Chondrocyte (in vitro differentiated cells): Measurements from ENCODE around the gene PIP4K2B. TPM values are rescaled to one million over a fixed set of nuclear protein-coding genes. Genes with fewer than 3 reads are reported as not detected.

ENCODE experiments used
- DNase-seq: peaks from one replicate; pipeline ENCODE4 v3.0.0; 2021; ENCODE audit warnings: mixed read lengths, low spot score
- H3K27ac Mint-ChIP-seq: one replicate; pipeline ENCODE4 v1.8.0; 2021; ENCODE audit warnings: mild to moderate bottlenecking, moderate library complexity, mixed read lengths; ENCODE audit not compliant: unreplicated experiment
- H3K27me3 Mint-ChIP-seq: 2 replicates; pipeline ENCODE4 v1.8.0; 2021; ENCODE audit warnings: low read depth, mixed read lengths
- H3K36me3 Mint-ChIP-seq: 2 replicates; pipeline ENCODE4 v1.8.0; 2021; ENCODE audit warnings: low read depth, mixed read lengths
- H3K4me1 Mint-ChIP-seq: 2 replicates; pipeline ENCODE4 v1.8.0; 2021; ENCODE audit warnings: low read depth, mild to moderate bottlenecking, mixed read lengths
- H3K4me3 Mint-ChIP-seq: one replicate; pipeline ENCODE4 v1.8.0; 2021; ENCODE audit warnings: mild to moderate bottlenecking, moderate library complexity, mixed read lengths; ENCODE audit not compliant: unreplicated experiment
- H3K9me3 Mint-ChIP-seq: 2 replicates; pipeline ENCODE4 v1.8.0; 2021; ENCODE audit warnings: low read depth, mixed read lengths
- total RNA-seq: library from RNA; stranded (reverse); gene quantifications from 3 replicates; pipeline ENCODE4 v1.2.1, GENCODE V29; 2021
- TF ChIP-seq, protein P1 (sequence below): fragments of 200-600 bp; sonication (generic); IDR thresholded peaks from 2 replicates; pipeline ENCODE4 v1.5.0; 2021; ENCODE audit warnings: antibody characterized with exemption, mild to moderate bottlenecking, moderate library complexity

Gene PIP4K2B
- total RNA-seq, 1 donor from 2014 or later: 58.7 TPM

DNA sequence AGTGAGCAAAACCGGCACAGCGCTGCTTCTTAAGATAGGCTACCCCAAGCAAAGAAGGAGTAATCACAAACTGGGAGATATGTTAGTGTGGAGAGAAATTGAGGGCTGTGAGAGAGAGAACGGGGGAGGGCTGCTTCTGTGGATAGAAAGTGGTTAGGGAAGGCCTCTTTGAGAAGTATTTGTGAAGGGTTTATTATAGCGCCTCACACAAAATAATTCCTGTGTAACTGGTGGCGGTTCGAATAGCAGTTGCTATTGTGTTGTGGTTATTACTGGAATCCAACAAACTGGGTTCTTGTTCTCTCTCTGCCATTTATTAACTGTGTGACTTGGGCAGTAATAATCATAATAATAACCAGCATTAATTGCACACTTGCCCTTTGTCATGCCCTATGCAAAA is 78.4 kb downstream of the PIP4K2B start:
- no peaks in the 10 kb centered on the region for H3K27me3 Mint-ChIP-seq
- TF ChIP-seq, protein P1, sequence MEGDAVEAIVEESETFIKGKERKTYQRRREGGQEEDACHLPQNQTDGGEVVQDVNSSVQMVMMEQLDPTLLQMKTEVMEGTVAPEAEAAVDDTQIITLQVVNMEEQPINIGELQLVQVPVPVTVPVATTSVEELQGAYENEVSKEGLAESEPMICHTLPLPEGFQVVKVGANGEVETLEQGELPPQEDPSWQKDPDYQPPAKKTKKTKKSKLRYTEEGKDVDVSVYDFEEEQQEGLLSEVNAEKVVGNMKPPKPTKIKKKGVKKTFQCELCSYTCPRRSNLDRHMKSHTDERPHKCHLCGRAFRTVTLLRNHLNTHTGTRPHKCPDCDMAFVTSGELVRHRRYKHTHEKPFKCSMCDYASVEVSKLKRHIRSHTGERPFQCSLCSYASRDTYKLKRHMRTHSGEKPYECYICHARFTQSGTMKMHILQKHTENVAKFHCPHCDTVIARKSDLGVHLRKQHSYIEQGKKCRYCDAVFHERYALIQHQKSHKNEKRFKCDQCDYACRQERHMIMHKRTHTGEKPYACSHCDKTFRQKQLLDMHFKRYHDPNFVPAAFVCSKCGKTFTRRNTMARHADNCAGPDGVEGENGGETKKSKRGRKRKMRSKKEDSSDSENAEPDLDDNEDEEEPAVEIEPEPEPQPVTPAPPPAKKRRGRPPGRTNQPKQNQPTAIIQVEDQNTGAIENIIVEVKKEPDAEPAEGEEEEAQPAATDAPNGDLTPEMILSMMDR: no peak
- H3K4me3 Mint-ChIP-seq: no peak overlapping the region
- H3K9me3 Mint-ChIP-seq: no peaks in the 10 kb centered on the region
- DNase-seq: no peak
- no peak overlapping the region for H3K27ac Mint-ChIP-seq
- peaks cover 5% of the 10 kb centered on the region for H3K36me3 Mint-ChIP-seq
- peaks cover 7% of the 10 kb centered on the region for H3K4me1 Mint-ChIP-seq

DNA sequence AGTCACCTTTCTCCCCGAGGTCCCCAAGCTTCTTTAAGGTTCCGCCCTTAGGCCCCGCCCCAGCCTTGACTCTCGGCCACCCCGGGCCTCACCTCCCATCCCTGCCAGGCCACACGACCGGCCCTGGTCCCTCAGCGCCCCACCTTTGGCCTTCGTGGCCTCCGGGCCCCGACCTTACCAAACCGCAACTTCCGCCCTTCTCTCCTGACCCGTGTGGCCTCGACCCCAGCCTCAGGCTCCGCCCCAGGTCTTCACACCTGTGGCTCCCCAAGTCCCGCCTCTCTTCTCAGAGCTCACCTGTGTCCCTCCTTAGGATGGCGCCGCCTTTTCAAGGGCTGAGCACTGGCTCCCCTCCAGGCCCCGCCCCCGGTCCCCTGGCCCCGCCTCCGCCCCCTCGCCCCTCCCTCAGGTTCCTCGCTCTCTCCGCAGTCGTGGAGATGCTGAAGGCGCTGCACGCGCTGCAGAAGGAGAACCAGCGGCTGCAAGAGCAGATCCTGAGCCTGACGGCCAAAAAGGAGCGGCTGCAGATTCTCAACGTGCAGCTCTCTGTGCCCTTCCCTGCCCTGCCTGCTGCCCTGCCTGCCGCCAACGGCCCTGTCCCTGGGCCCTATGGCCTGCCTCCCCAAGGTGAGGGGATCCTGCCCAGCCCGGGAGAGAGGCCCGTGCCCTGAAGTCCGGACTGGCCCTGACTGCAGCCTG is 79.3 kb downstream of the PIP4K2B start:
- Mint-ChIP-seq H3K36me3 (peaks cover 7% of the 10 kb centered on the region), H3K4me1 (peaks cover 7% of the 10 kb centered on the region), H3K9me3 (no peaks in the 10 kb centered on the region), H3K4me3 (no peak overlapping the region), H3K27ac (no peak overlapping the region), H3K27me3 (no peaks in the 10 kb centered on the region)
- peak; percentile 89 for DNase-seq
- TF ChIP-seq, protein P1: no peak

DNA sequence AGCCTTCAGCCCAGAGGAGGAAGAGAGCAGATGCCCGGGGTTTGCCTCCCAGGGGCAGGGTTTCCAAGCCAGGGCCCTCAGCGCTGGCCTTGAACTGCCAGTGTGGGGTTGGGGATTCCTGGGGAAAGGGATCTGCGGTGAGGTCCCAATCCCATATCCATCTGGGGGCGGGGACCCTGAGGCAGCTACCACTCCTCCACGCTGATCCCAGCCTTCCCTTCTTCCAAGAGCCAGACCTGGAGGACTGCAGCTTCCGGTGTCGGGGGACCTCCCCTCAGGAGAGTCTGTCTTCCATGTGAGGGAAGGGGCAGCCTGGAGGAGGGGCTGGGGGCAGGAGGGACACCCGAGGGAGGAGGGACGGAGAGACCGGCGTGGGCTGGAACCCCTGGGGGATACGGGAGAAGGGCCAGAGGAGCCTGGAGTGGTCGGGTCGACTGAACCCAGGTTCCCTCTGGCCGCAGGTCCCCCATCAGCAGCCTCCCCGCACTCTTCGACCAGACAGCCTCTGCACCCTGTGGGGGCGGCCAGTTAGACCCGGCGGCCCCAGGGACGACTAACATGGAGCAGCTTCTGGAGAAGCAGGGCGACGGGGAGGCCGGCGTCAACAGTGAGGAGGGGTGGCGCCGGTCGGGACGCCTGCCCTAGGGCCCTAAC is 79.9 kb downstream of the PIP4K2B start:
- DNase-seq: no peak
- TF ChIP-seq, protein P1: no peak
- Mint-ChIP-seq H3K4me1 (peaks cover 4% of the 10 kb centered on the region), H3K9me3 (no peaks in the 10 kb centered on the region), H3K36me3 (peaks cover 9% of the 10 kb centered on the region), H3K27ac (no peak overlapping the region), H3K27me3 (no peaks in the 10 kb centered on the region), H3K4me3 (no peak overlapping the region)

- DNase-seq: no peak
- TF ChIP-seq, protein P1: no peak
- H3K9me3 Mint-ChIP-seq: no peaks in the 10 kb centered on the region
- no peak overlapping the region for H3K4me3 Mint-ChIP-seq
- H3K27me3 Mint-ChIP-seq: no peaks in the 10 kb centered on the region
- no peak overlapping the region for H3K27ac Mint-ChIP-seq
- peaks cover 14% of the 10 kb centered on the region for H3K36me3 Mint-ChIP-seq
- H3K4me1 Mint-ChIP-seq: no peaks in the 10 kb centered on the region
Measured at GRCh38 chr17:38717139-38717745, 82.1 kb downstream of the PIP4K2B start.

GRCh38 chr17:38716368-38717005 is 82.9 kb downstream of the PIP4K2B start:
- Mint-ChIP-seq H3K27me3 (no peaks in the 10 kb centered on the region), H3K27ac (no peak overlapping the region), H3K36me3 (peaks cover 17% of the 10 kb centered on the region), H3K9me3 (no peaks in the 10 kb centered on the region), H3K4me1 (no peaks in the 10 kb centered on the region), H3K4me3 (no peak overlapping the region)
- DNase-seq: no peak
- TF ChIP-seq, protein P1: no peak
